Upper lobe of right lung (tissue), 1 donor: Measurements from ENCODE around the gene PDCD7. TPM values are rescaled to one million over a fixed set of nuclear protein-coding genes. Genes with fewer than 3 reads are reported as not detected.

Experiments
- ATAC-seq: fragments of 200-7000 bp; cut with Tn5 transposase; one replicate; pipeline ENCODE4 v1.9.1; 2020; ENCODE audit warnings: mild to moderate bottlenecking, moderate library complexity
- DNase-seq: peaks from one replicate; pipeline ENCODE4 v3.0.0-alpha.2; 2020
- H3K27ac ChIP-seq: fragments of 200-600 bp; one replicate; pipeline ENCODE4 v1.8.0; 2022
- H3K27me3 ChIP-seq: fragments of 200-600 bp; one replicate; pipeline ENCODE4 v1.8.0; 2022; ENCODE audit warnings: mild to moderate bottlenecking
- H3K36me3 ChIP-seq: fragments of 200-600 bp; one replicate; pipeline ENCODE4 v1.8.0; 2022
- H3K4me1 ChIP-seq: fragments of 200-600 bp; one replicate; pipeline ENCODE4 v1.8.0; 2022
- H3K4me3 ChIP-seq: fragments of 200-600 bp; one replicate; pipeline ENCODE4 v1.8.0; 2022; ENCODE audit warnings: mild to moderate bottlenecking
- H3K9me3 ChIP-seq: fragments of 200-600 bp; one replicate; pipeline ENCODE4 v1.8.0; 2022
- CTCF ChIP-seq: fragments of 200-600 bp; IDR thresholded peaks from one replicate; pipeline ENCODE4 v1.8.0; 2022; ENCODE audit warnings: antibody characterized with exemption
- intact Hi-C: fragments of 100-400 bp; cut with DNase I; formaldehyde crosslinking; loops from one replicate; pipeline ENCODE4 v1.11.0; 2022
- total RNA-seq: library from RNA; stranded (reverse); fragmentation: NEBNext Ultra II Directional; extraction: Animal tissue kit (Norgen Biotek cat#: 25700); gene quantifications from one replicate; pipeline ENCODE4 v1.2.1, GENCODE V29; 2021
- donor health status: DM: no; HTN: yes; CAD: no; lungs with severe emphysema.

The PDCD7 gene
- total RNA-seq, 1 donor from 2014 or later: 29.4 TPM

GRCh38 chr15:65086680-65087111 lies 46.9 kb downstream of the PDCD7 start:
- Histone ChIP-seq H3K4me1 (peaks cover 66% of the 10 kb centered on the region), H3K4me3 (no peak overlapping the region), H3K27ac (peak overlapping the region; percentile 86), H3K9me3 (no peaks in the 10 kb centered on the region), H3K27me3 (no peaks in the 10 kb centered on the region), H3K36me3 (no peaks in the 10 kb centered on the region)
- DNase-seq (peak; percentile 51), ATAC-seq (no peak)
- TF ChIP-seq CTCF: no peak
- intact Hi-C loops: no loop called here

GRCh38 chr15:65085990-65086679 lies 47.5 kb downstream of the PDCD7 start:
- peak; percentile 33 for TF ChIP-seq CTCF

GRCh38 chr15:65085207-65085753 lies 48.3 kb downstream of the PDCD7 start:
- H3K36me3 ChIP-seq: no peaks in the 10 kb centered on the region
- no peak overlapping the region for H3K4me3 ChIP-seq
- H3K4me1 ChIP-seq: peaks cover 77% of the 10 kb centered on the region
- intact Hi-C loops: no loop called here
- no peaks in the 10 kb centered on the region for H3K27me3 ChIP-seq
- DNase-seq (peak; percentile 68), ATAC-seq (peak; percentile 7)
- TF ChIP-seq CTCF: no peak
- H3K9me3 ChIP-seq: no peaks in the 10 kb centered on the region
- peak overlapping the region; percentile 86 for H3K27ac ChIP-seq

More at GRCh38 chr15:65085990-65086679, 47.5 kb downstream of the PDCD7 start:
- Histone ChIP-seq H3K4me1 (peaks cover 71% of the 10 kb centered on the region), H3K27me3 (no peaks in the 10 kb centered on the region), H3K4me3 (no peak overlapping the region), H3K9me3 (no peaks in the 10 kb centered on the region), H3K27ac (peak overlapping the region; percentile 86), H3K36me3 (no peaks in the 10 kb centered on the region)
- ATAC-seq: no peak
- no peak for DNase-seq
- intact Hi-C loops: no loop called here

GRCh38 chr15:65084500-65085206 lies 49.0 kb downstream of the PDCD7 start:
- no peaks in the 10 kb centered on the region for H3K27me3 ChIP-seq
- no peaks in the 10 kb centered on the region for H3K36me3 ChIP-seq
- peaks cover 77% of the 10 kb centered on the region for H3K4me1 ChIP-seq
- no peak for ATAC-seq
- intact Hi-C loops: no loop called here
- no peak overlapping the region for H3K4me3 ChIP-seq
- no peaks in the 10 kb centered on the region for H3K9me3 ChIP-seq
- peak overlapping the region; percentile 86 for H3K27ac ChIP-seq
- DNase-seq: peak; percentile 38
- no peak for TF ChIP-seq CTCF

- ATAC-seq (peak; percentile 1), DNase-seq (peak; percentile 51)
- Histone ChIP-seq H3K36me3 (no peaks in the 10 kb centered on the region), H3K27ac (peak overlapping the region; percentile 4), H3K4me3 (no peak overlapping the region), H3K4me1 (peaks cover 72% of the 10 kb centered on the region), H3K9me3 (no peaks in the 10 kb centered on the region), H3K27me3 (no peaks in the 10 kb centered on the region)
- intact Hi-C loops: no loop called here
- peak; percentile 34 for TF ChIP-seq CTCF
Measured at GRCh38 chr15:65083262-65083701, 50.3 kb downstream of the PDCD7 start.
